Muscle layer of duodenum (tissue), 2 donors: Measurements from ENCODE around the gene RAD51B.
"Not testable (repeated sequence)": the region's sequence is repeated elsewhere in the genome, so short reads cannot be mapped to it uniquely, and the experiment has no call there.

Source experiments
- H3K27ac ChIP-seq: one replicate; pipeline ENCODE4 v1.7.0; 2013; ENCODE audit warnings: mild to moderate bottlenecking, low read length
- H3K27me3 ChIP-seq: one replicate; pipeline ENCODE4 v1.7.0; 2013; ENCODE audit warnings: low read depth, mild to moderate bottlenecking, control low read depth, low read length
- H3K36me3 ChIP-seq, 2 donors: one replicate each; pipeline ENCODE4 v1.7.0; 2013; ENCODE audit warnings: low read length in 2 of 2, control low read depth in 1 of 2, mild to moderate bottlenecking in 1 of 2; ENCODE audit not compliant: insufficient read depth in 2 of 2, control insufficient read depth in 1 of 2
- H3K4me1 ChIP-seq, 2 donors: one replicate each; pipeline ENCODE4 v1.7.0; 2013; ENCODE audit warnings: low read length in 2 of 2, mild to moderate bottlenecking in 2 of 2, control low read depth in 1 of 2, moderate library complexity in 1 of 2; ENCODE audit not compliant: insufficient read depth in 2 of 2, control insufficient read depth in 1 of 2
- H3K4me3 ChIP-seq, 2 donors: one replicate each; pipeline ENCODE4 v1.7.0; 2013; ENCODE audit warnings: low read length in 2 of 2, low read depth in 1 of 2, mild to moderate bottlenecking in 1 of 2
- H3K9me3 ChIP-seq, 2 donors: one replicate each; pipeline ENCODE4 v1.7.0; 2013; ENCODE audit warnings: low read length in 2 of 2, control low read depth in 1 of 2, mild to moderate bottlenecking in 1 of 2; ENCODE audit not compliant: control insufficient read depth in 1 of 2
- donor health status: healthy.

The RAD51B gene

GRCh38 chr14:68692916-68693771 is 873.6 kb downstream of the RAD51B start:
- H3K27ac ChIP-seq, result no peak overlapping the region
- peaks cover 0 to 11% of the 10 kb centered on the region in 2 donors for H3K4me1 ChIP-seq
- H3K36me3 ChIP-seq, result no peaks in the 10 kb centered on the region
- no peak overlapping the region for H3K4me3 ChIP-seq
- no peaks in the 10 kb centered on the region for H3K27me3 ChIP-seq
- H3K9me3 ChIP-seq, result no peaks in the 10 kb centered on the region

GRCh38 chr14:68693926-68694325 is 874.3 kb downstream of the RAD51B start:
- no peaks in the 10 kb centered on the region for H3K9me3 ChIP-seq
- H3K4me3 ChIP-seq, result no peak overlapping the region
- no peak overlapping the region for H3K27ac ChIP-seq

GRCh38 chr14:68694516-68695235 is 875.1 kb downstream of the RAD51B start:
- Histone ChIP-seq H3K36me3 (no peaks in the 10 kb centered on the region), H3K27me3 (no peaks in the 10 kb centered on the region), H3K27ac (no peak overlapping the region), H3K4me1 (no peaks in the 10 kb centered on the region), H3K4me3 (no peak overlapping the region), H3K9me3 (no peaks in the 10 kb centered on the region)

More at GRCh38 chr14:68693926-68694325, 874.3 kb downstream of the RAD51B start:
- Histone ChIP-seq H3K4me1 (peaks cover 0 to 7% of the 10 kb centered on the region in 2 donors), H3K27me3 (no peaks in the 10 kb centered on the region), H3K36me3 (no peaks in the 10 kb centered on the region)

- no peaks in the 10 kb centered on the region for H3K9me3 ChIP-seq
- no peaks in the 10 kb centered on the region for H3K27me3 ChIP-seq
- no peak overlapping the region for H3K4me3 ChIP-seq
- no peak overlapping the region for H3K27ac ChIP-seq
- H3K36me3 ChIP-seq, result no peaks in the 10 kb centered on the region
- H3K4me1 ChIP-seq, result no peaks in the 10 kb centered on the region
Observed at GRCh38 chr14:68695326-68695768, 875.8 kb downstream of the RAD51B start.

GRCh38 chr14:68695856-68696255 is 876.3 kb downstream of the RAD51B start:
- H3K4me3 ChIP-seq, result no peak overlapping the region
- no peaks in the 10 kb centered on the region for H3K9me3 ChIP-seq
- no peak overlapping the region for H3K27ac ChIP-seq
- no peaks in the 10 kb centered on the region for H3K36me3 ChIP-seq
- H3K27me3 ChIP-seq, result no peaks in the 10 kb centered on the region
- no peaks in the 10 kb centered on the region for H3K4me1 ChIP-seq

- Histone ChIP-seq H3K27ac (no peak overlapping the region), H3K9me3 (no peaks in the 10 kb centered on the region), H3K4me3 (no peak overlapping the region), H3K4me1 (no peaks in the 10 kb centered on the region), H3K36me3 (no peaks in the 10 kb centered on the region), H3K27me3 (no peaks in the 10 kb centered on the region)
Observed at GRCh38 chr14:68696266-68696665, 876.7 kb downstream of the RAD51B start.

- Histone ChIP-seq H3K4me1 (no peaks in the 10 kb centered on the region), H3K9me3 (no peaks in the 10 kb centered on the region), H3K36me3 (no peaks in the 10 kb centered on the region), H3K27ac (no peak overlapping the region), H3K4me3 (no peak overlapping the region), H3K27me3 (no peaks in the 10 kb centered on the region)
Observed at GRCh38 chr14:68696721-68697495, 877.3 kb downstream of the RAD51B start.

- H3K4me3 ChIP-seq, H3K27me3 ChIP-seq, H3K36me3 ChIP-seq, H3K9me3 ChIP-seq, H3K4me1 ChIP-seq, H3K27ac ChIP-seq: not testable (repeated sequence)
Observed at GRCh38 chr14:68698773-68699172, 879.2 kb downstream of the RAD51B start.

GRCh38 chr14:68701001-68701741 is 881.6 kb downstream of the RAD51B start:
- Histone ChIP-seq H3K27ac (no peak overlapping the region), H3K27me3 (no peaks in the 10 kb centered on the region), H3K4me3 (no peak overlapping the region), H3K4me1 (peaks cover 0 to 8% of the 10 kb centered on the region in 2 donors), H3K9me3 (no peaks in the 10 kb centered on the region), H3K36me3 (no peaks in the 10 kb centered on the region)

- Histone ChIP-seq H3K4me1 (peaks cover 0 to 13% of the 10 kb centered on the region in 2 donors), H3K9me3 (no peaks in the 10 kb centered on the region), H3K36me3 (no peaks in the 10 kb centered on the region), H3K27ac (no peak overlapping the region), H3K27me3 (no peaks in the 10 kb centered on the region), H3K4me3 (no peak overlapping the region)
Observed at GRCh38 chr14:68702135-68702534, 882.6 kb downstream of the RAD51B start.
